ENCODE data around the gene TRIM27.

Gene TRIM27

DNA sequence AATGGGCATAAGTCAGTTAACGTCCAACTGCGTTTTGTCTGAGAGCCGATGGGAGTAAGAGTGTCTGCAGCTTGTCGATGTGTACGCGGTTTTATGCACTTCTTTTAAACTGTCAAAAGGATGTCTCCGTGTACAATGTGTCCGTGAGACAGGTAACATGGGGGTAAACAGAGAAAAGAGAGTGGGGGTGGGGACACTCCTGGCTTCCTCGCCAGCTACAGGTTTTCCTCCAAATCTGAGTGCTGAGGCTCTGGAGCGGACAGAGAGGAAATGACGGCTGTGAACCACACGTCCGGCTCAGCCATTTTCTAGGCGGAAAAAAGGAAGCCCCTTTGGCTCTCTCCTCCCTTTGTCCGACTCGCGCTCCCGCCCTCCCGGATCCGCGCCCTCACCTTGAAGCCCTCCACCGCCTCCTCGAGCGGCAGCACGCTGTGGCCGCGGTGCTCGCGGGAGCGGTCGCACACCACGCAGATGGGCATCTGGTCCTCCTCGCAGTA, 916 bp downstream of the TRIM27 start:
- H3K4me3 ChIP-seq (ENCODE audit: low read length): peak overlapping the region; percentile 99

DNA sequence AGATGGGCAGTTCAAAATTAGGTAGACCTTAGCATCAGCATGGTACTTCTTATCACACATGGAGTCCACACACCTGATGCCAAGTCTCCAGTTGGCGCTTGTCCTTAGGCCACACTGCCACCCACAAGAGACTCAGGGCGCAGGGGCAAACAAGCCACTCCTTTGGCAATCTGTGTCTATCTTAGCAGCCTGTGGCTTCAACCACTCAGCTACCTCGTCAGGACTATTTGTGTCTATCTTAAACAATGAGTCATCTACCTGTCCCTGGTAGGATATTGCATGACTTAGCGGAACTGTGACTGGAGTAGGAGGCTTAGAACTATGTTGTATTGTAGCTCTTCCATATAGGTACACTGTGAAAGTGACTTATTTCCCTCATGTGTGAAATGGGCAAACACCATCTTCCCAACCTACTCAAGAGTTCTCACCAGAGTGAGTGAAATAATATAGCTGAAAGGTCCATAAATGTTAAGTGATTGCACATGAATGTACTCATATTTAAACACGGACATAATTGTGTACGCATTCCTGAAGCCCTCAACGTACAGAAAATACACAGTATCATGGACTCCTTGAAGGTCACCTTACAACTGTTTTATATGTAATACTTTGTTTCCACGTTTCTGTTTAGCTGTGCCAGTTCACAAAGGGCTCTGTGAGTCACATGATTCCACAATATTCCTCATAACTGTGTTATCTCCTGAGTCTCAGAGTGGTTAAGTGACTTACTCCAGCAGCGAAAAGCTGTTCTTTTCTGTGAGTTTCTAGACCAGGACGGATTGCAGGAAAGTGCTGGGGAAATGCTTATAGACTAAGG, 1.6 kb downstream of the TRIM27 start:
- no peak for TF ChIP-seq ZNF274 (IDR thresholded peaks at IDR 0.05; ENCODE audit: low read depth, low read length)
- H3K4me3 ChIP-seq (ENCODE audit: low read length): peak overlapping the region; percentile 99

More for the DNA sequence above, 916 bp downstream of the TRIM27 start:
- TF ChIP-seq ZNF274 (IDR thresholded peaks at IDR 0.05; ENCODE audit: low read depth, low read length): no peak

- no peak for TF ChIP-seq ZNF274 (IDR thresholded peaks at IDR 0.05; ENCODE audit: low read depth, low read length)
- H3K4me3 ChIP-seq (ENCODE audit: low read length): no peak overlapping the region
Observed at GRCh38 chr6:28920281-28920680, 3.5 kb downstream of the TRIM27 start.

DNA sequence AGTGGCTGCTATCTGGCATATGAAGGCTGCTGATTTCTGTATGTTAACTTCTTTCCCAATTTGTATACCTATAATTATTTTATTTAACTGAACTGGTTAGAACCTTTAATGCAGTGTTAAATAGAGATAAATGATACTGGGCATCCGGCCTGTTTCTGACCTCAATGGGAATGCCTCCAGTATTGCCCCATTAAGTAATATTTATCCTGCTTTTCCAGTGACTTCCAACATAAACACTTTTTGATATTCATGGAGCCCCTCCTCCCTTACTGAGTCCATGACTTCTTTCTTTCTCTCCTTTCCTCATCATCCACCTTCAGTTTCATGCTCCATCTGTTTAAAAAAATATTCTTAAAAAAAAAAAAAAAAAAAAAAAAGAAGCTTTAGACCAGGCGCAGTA, 8.8 kb downstream of the TRIM27 start:
- H3K4me3 ChIP-seq (ENCODE audit: low read length): no peak overlapping the region
- no peak for TF ChIP-seq ZNF274 (IDR thresholded peaks at IDR 0.05; ENCODE audit: low read depth, low read length)

- no peak for TF ChIP-seq ZNF274 (IDR thresholded peaks at IDR 0.05; ENCODE audit: low read depth, low read length)
- no peak overlapping the region for H3K4me3 ChIP-seq (ENCODE audit: low read length)
Observed at GRCh38 chr6:28910901-28911690, 12.7 kb downstream of the TRIM27 start.

GRCh38 chr6:28907394-28907793, 16.4 kb downstream of the TRIM27 start:
- no peak overlapping the region for H3K4me3 ChIP-seq (ENCODE audit: low read length)
- no peak for TF ChIP-seq ZNF274 (IDR thresholded peaks at IDR 0.05; ENCODE audit: low read depth, low read length)

DNA sequence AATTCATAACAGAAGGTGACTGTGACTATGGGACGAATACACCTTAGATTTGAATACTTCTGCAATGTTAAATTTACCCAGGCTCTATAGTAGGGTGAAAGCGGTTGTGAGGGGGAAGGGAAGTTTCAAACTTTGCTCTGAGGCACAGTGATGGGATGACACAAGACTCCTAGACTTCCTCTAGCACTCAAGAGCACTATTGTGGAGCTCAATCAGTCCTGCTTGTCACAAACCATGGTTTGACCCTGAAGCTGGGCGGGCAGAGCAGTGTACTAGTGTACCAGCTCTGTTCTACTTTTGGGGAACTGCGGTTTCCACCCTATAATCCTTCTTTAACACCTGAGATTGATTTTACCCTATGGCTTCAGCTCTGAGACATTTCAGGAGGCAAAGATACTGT, 17.1 kb downstream of the TRIM27 start:
- H3K4me3 ChIP-seq (ENCODE audit: low read length): no peak overlapping the region
- no peak for TF ChIP-seq ZNF274 (IDR thresholded peaks at IDR 0.05; ENCODE audit: low read depth, low read length)

GRCh38 chr6:28903686-28904085, 20.1 kb downstream of the TRIM27 start:
- TF ChIP-seq ZNF274 (IDR thresholded peaks at IDR 0.05; ENCODE audit: low read depth, low read length): no peak
- no peak overlapping the region for H3K4me3 ChIP-seq (ENCODE audit: low read length)

GRCh38 chr6:28901831-28902230, 22.0 kb downstream of the TRIM27 start:
- no peak for TF ChIP-seq ZNF274 (IDR thresholded peaks at IDR 0.05; ENCODE audit: low read depth, low read length)

DNA sequence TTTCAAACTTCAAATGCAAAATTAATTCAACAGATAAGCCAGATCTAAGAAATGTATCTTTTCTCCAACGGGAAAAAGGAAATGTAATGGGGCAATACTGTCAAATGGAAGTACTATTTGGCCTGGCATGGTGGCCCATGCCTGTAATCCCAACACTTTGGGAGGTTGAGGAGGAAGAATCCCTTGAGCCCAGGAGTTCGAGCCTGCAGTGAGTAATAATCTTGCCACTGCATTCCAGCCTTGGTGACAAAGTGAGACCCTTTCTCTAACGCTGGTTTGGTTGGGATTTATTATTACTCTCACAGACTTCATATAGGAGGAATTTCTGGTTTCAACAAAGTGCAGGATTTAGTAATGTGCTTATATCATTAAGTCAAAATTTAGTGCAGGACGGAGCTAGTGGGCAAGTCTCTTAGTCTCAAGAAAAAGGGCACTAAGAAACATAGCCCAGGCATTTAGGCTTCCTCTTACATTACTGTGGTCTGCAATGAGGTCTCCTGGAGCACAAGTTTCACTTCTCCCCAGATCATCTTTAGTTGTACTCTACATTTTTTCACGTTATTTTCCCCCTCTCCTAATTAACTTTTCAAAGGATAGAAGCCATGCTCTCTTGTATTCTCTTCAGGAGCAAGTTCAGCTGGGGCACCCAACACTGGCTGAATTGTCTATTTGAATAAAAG, 23.1 kb downstream of the TRIM27 start:
- H3K4me3 ChIP-seq (ENCODE audit: low read length): no peak overlapping the region
- no peak for TF ChIP-seq ZNF274 (IDR thresholded peaks at IDR 0.05; ENCODE audit: low read depth, low read length)

More at GRCh38 chr6:28901831-28902230, 22.0 kb downstream of the TRIM27 start:
- no peak overlapping the region for H3K4me3 ChIP-seq (ENCODE audit: low read length)

GRCh38 chr6:28898710-28898965, 25.1 kb downstream of the TRIM27 start:
- no peak overlapping the region; the same call in 1 of the 2 replicates for H3K4me3 ChIP-seq (ENCODE audit: low read length)
- no peak for TF ChIP-seq ZNF274 (IDR thresholded peaks at IDR 0.05; ENCODE audit: low read depth, low read length)

DNA sequence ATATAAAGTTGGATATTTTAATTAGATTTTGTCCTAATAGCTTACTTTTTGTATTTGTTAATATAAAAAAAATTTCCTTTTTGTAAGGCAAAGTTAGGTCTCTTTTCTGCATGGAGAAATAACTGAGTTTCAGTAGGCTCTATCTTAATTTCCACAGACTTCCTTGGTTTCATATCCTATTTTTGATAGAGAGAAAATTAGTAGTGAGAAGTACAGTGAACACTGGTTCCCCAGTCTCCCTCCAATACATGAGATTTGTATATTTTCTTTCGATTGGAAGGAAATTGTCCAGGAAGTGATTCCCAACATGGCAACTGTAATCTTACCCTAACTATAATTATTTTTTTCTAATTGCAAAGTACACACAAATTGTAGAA, 26.4 kb downstream of the TRIM27 start:
- no peak for TF ChIP-seq ZNF274 (IDR thresholded peaks at IDR 0.05; ENCODE audit: low read depth, low read length)
- peak overlapping the region; percentile 90; the same call in 1 of the 2 replicates for H3K4me3 ChIP-seq (ENCODE audit: low read length)

DNA sequence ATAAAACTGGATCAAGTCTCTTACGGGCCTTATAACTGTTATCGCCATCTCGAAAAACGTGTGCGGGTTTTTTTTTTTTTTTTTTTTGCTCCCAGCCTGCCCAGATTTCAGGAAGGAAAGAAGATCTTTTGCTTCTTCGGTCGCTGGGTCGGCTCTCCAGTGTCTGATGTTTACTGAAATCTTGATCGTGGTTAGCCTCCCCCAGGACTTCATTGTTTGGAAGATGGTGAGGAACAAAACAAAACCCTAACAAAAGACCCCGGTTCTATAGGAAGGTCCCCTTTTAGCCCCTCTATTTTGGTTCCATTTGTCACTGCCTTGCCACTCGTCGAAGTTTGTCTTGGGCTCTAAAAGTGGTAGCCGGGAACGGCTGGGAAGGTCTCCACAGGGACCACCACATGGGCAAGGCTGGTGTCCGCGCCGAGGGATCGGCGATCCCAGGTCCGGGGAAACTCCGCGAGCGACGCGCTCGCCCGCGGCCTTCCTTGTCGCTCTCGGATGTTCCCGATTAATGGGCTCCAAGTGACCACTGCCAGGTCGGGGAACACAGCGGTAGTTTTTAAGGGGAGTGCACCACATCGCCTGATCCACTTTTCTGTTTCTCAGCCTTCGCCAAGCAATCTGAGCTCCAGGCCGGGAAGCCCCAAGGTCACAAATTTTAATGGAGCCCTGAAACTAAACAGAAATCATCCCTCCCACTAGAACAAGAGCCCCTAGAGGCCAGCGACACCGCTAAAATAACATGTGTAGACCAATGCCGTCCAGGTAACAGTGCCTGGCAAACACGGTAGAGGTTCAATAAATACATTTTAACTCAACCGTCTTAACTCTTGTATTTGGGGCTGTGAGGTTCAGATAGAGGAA, 27.0 kb downstream of the TRIM27 start:
- no peak for TF ChIP-seq ZNF274 (IDR thresholded peaks at IDR 0.05; ENCODE audit: low read depth, low read length)
- peak overlapping the region; percentile 90 for H3K4me3 ChIP-seq (ENCODE audit: low read length)

Data from GM08714 (cell line).